Measurements from ENCODE around the gene WBP4.
"Not testable (repeated sequence)": the region's sequence is repeated elsewhere in the genome, so short reads cannot be mapped to it uniquely, and the experiment has no call there.

Gene WBP4

DNA sequence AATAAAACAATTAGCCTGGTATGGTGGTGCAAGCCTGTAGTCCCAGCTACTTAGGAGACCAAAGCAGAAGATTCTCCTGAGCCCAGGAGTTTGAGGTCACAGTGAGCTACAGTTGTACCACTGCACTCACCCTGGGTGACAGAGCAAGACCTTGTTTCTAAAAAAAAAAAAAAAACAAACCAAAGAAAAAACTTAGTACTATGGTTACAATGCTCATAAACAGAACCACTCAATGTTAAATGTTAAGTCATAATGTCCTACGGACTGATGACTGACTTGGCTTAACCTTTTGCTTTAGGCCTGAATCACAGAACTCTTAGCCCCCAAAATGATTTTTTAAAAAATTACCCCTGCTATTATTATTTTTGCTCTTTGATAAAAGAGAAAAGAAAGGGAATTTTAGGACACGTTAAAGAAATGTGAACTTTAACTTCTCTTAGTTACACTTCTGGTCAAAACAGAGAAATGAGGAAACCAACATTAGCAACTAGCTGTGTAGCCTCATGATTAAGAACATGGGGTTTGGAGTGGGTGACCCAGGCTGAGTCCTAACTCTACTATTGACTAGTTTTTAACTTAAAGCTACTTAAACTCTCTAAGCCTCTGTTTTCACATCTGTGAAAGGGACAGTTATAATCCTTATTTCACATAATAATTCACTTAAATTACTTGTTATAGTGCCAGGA, 28.5 kb upstream of the WBP4 start:
- no peak for TF ChIP-seq GATA1 (IDR thresholded peaks at IDR 0.05; ENCODE audit: low read depth, low read length)
- no peak for DNase-seq

DNA sequence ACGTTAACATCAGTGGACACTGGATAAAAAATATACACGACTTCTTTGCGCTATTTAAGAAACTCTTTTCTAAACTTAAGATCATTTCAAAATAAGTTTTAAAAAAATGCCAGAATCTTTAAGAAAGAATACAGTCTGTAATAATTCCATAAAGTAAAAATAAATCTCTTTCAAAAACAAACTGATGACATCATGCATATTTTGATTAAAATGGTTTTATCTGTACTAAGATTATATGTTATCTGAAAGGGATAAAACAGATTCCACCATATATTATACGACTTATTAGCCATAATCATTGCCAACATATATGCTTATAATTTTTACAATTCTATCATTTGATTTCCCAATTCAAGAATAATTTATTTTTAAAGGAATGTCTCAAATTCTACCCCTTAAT, 26.9 kb upstream of the WBP4 start:
- TF ChIP-seq POLR2A (IDR thresholded peaks at IDR 0.05; ENCODE audit: low read length) (no peak), GATA1 (IDR thresholded peaks at IDR 0.05; ENCODE audit: low read depth, low read length) (no peak)
- DNase-seq, result no peak

DNA sequence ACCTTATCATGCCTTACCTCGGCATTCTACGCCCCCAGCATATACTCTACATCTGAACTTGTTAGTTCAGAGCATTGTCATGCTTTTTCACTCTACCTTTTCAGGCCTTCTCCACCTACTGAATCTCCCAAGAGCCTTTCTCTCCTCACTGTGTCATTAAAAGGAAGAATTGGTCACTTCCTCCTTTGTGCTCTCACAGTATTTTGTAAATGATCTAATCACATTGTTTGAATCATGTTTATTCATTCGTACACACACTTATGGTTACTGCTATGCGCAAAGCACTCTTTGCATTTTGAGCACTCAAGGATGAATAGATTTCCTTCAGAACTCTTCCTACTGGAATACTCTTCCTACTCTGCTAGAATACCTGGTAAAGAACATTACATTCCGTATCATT, 26.4 kb upstream of the WBP4 start:
- TF ChIP-seq POLR2A (IDR thresholded peaks at IDR 0.05; ENCODE audit: low read length), result no peak
- TF ChIP-seq GATA1 (IDR thresholded peaks at IDR 0.05; ENCODE audit: low read depth, low read length), result no peak
- no peak for DNase-seq

DNA sequence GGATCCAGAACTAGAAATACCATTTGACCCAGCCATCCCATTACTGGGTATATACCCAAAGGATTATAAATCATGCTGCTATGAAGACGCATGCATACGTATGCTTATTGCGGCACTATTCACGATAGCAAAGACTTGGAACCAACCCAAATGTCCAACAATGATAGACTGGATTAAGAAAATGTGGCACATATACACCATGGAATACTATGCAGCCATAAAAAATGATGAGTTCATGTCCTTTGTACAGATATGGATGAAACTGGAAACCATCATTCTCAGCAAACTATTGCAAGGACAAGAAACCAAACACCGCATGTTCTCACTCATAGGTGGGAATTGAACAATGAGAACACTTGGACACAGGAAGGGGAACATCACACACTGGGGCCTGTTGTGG, 24.8 kb upstream of the WBP4 start:
- not testable (repeated sequence) for DNase-seq

DNA sequence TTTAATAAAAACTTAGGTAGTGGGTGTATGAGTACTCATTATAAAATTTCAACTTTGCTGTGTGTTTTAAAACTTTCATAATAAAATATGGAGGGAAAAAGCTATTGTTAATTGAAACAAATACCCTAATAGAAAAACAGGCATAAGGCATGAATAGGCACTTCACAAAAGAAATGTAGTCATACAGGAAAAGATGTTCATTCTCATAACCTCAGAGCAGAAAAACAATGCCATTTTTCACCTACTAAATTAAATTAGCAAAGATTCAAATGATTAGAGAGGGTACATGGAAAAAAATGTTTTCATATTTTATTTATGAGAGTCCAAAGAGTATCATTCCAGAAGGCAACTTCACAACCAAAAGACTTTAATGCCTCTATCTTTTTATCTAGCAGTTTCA, 21.6 kb upstream of the WBP4 start:
- no peak for TF ChIP-seq POLR2A (IDR thresholded peaks at IDR 0.05; ENCODE audit: low read length)
- no peak for TF ChIP-seq GATA1 (IDR thresholded peaks at IDR 0.05; ENCODE audit: low read depth, low read length)
- no peak for DNase-seq

DNA sequence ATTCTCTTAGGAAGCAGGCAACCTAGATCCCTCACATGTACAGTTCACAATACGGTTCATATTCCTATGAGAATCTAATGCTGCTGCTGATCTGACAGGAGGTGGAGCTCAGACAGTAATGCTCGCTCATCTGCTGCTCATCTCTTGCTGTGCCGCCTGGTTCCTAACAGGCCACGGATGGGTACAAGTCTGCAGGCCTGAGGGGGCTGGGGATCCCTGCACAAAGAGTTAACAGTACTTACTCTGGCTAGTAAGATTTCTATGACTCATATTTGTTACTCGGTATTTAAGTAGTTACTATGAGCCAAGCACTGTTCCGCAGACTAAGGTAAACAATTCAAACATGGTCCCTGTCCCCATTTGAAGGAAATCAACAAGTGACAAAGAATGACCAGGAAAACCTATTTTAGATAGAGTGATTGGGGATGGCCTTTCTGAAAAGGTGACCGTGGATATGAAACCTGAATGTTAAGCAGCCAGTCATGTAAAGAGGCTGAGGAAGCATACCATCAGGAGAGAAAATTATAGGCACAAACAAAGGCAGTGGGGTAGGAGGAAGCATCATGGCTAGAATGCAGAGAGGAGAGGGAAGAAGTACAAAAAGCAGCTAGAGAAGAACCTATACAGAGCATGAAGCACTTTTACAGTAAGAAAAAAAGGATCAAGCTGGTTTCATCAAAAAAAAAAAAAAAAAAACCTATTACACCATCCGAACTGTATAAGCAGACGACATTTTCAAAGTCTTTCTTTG, 20.6 kb upstream of the WBP4 start:
- DNase-seq, result no peak
- TF ChIP-seq GATA1 (IDR thresholded peaks at IDR 0.05; ENCODE audit: low read depth, low read length) (no peak), POLR2A (IDR thresholded peaks at IDR 0.05; ENCODE audit: low read length) (no peak)

DNA sequence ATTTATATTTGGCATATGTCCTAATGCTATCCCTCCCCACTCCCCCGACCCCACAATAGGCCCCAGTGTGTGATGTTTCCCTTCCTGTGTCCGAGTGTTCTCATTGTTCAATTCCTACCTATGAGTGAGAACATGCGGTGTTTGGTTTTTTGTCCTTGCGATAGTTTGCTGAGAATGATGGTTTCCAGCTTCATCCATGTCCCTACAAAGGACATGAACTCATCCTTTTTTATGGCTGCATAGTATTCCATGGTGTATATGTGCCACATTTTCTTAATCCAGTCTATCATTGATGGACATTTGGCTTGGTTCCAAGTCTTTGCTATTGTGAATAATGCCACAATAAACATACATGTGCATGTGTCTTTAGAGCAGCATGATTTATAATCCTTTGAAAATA, 18.9 kb upstream of the WBP4 start:
- DNase-seq, result not testable (repeated sequence)

DNA sequence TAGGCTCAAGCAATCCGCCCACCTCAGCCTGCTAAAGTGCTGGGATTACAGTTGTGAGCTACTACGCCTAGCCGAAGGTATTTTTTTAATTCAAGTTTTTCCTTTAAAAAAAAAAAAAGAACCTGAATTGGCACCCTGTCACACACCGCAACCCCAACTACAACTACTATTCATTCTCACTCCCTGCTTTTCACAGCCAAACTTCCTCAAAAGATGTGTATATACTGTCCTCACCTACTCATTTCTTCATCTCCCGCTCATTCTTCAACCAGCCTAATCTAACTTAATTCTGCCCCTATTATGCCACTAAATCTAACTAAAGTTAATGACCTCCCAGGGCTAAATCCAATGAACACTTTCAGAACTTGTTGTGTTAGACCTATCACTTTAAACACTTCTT, 12.7 kb upstream of the WBP4 start:
- TF ChIP-seq POLR2A (IDR thresholded peaks at IDR 0.05; ENCODE audit: low read length) (no peak), GATA1 (IDR thresholded peaks at IDR 0.05; ENCODE audit: low read depth, low read length) (no peak)
- DNase-seq, result no peak

DNA sequence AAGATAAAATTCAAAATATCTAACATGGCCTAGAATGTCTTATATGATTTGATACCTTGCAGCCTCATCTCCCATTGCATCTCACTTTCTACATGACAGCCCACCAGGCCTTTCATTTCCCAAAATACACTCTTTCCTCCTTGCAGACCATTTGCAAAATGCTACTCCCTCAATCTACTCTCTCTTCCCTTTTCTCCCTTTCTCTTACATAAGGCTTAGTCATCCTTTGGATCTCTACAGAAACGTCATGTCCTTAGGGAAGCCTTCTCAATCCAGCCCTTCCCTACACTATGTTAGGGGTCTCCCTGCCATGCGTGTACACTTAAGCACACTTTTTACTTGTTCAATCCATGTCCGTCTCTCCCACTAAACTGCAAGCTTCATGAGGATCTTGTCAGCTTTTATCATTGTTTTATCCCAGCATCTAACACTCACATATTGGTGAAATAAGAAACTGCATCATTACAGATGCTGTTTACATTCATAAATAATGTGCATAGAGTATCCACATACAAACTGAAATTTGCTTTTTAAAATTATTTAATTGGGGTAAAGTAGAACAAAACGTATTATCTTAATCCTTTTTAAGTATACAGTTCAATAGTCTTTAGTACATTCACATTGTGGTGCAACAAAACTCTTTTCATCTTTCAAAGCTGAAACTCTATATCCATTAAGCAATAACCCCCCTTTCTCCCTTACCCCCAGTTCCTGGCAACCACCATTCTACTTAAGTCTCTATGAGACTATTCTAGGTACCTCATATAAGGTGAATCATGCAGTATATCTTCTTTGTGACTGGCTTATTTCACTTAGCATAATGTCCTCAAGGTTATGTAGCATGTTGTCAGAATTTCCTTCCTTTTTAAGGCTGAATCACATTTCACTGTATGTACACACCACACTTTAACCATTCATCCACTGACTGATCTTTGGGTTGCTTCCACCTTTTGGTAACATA, 11.5 kb upstream of the WBP4 start:
- TF ChIP-seq POLR2A (IDR thresholded peaks at IDR 0.05; ENCODE audit: low read length) (no peak), GATA1 (IDR thresholded peaks at IDR 0.05; ENCODE audit: low read depth, low read length) (no peak)
- DNase-seq, result no peak

DNA sequence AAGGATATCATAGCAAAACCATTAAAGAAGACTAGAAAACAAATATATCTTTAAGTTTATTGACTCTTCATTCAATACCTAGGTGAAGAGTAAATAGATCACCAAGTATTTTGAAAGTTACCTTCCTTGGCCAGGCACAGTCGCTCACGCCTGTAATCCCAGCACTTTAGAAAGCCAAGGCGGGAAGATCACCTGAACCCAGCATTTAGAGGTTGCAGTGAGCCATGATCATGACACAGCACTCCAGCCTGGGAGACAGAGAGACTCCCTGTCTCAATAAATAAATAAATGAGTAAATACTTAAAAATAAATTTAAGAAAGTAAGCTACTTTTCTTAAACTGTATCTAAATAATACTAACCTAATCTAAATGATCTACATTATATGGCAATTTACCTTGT, 8.9 kb upstream of the WBP4 start:
- TF ChIP-seq POLR2A (IDR thresholded peaks at IDR 0.05; ENCODE audit: low read length), result no peak
- no peak for TF ChIP-seq GATA1 (IDR thresholded peaks at IDR 0.05; ENCODE audit: low read depth, low read length)
- no peak for DNase-seq

DNA sequence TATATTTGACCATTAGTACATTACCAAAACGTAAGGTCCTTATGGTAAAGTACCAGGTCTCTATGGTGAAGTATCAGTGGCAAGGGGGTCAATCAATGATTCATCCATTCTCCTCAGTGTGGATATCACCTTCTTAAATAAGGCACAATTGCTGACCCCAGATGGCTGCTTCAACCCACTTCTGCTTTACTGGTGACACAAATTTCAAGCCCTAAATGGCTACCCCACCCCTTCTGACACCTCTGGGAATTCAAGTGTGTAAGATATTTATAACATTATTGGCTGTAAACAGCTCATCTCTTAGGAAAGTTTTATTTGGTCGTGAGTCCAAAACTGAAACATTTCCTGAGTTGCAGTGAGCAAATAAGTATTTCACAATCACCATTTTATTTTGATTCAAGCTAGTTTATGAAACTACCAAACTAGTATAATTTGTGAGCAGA, 7.9 kb upstream of the WBP4 start:
- DNase-seq, result no peak
- TF ChIP-seq POLR2A (IDR thresholded peaks at IDR 0.05; ENCODE audit: low read length) (no peak), GATA1 (IDR thresholded peaks at IDR 0.05; ENCODE audit: low read depth, low read length) (no peak)

DNA sequence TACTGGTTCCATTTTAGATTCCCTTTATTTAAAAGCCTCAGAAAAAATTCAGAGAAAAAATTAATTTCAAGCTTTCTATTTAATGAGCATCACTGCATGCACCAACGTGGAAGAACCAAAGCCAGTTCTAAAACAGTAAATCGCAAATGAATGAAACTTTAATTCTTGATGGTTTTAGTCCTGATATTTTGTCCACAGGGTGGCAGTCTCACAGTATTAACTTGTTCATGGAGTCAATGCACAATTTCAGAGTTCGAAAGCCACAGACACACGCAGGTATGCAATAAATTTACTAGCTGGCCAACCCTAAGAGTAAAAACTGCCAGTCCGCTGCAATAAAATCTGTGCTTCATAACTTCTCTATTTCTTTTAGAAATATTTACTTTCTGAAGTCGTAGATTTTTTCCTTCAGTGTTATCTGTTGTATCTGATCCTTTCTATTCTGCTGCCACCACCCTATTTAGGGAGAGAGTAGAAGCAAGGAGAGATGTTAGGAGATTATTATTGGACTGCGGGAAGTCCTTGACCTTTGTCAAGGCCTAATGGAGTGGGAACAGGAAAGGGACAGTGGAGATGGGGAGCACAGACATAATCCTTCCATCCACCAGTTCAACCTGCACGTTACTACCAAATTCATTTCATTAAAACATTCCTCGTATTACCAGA, 7.0 kb upstream of the WBP4 start:
- no peak for TF ChIP-seq GATA1 (IDR thresholded peaks at IDR 0.05; ENCODE audit: low read depth, low read length)
- TF ChIP-seq POLR2A (IDR thresholded peaks at IDR 0.05; ENCODE audit: low read length), result no peak
- peak; percentile 73 to 81 for DNase-seq

DNA sequence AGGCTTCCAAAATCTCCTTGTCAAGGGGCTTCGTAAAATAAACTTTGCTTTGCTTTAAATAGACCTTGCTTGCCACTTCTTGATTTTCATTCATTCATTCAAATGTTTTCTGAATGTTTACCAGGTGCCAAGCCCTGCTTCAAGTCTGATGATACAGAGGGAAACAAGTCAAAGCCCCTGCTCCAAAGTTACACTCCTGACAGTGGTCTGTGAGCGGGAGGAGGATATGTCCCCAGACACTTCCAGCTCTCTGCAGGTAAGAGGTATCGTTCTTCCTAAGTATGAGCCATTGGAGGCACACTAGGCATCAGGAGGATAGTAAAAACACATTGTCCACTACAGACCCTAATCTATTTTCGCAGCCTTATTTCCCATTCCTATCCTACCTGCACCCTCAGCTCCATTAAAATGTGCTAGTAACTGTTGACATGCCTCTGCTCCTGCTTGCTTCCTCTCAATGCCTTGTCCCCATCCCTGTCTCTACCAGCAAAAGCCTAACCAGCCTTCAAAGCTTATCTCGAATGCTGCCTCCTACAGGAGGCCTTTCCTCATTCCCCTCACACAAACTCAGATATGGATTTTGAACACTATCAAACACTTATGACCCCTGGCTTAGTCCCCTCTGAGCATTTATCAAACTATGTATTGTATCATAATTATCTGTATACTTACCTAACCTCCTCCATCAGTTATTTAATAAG, 6.2 kb upstream of the WBP4 start:
- TF ChIP-seq GATA1 (IDR thresholded peaks at IDR 0.05; ENCODE audit: low read depth, low read length), result no peak
- TF ChIP-seq POLR2A (IDR thresholded peaks at IDR 0.05; ENCODE audit: low read length), result peak; percentile 16
- DNase-seq, result peak; percentile 61 to 64
